Ascending aorta (tissue), 2 donors: Measurements from ENCODE around the gene RAPGEF2. TPM values are rescaled to one million over a fixed set of nuclear protein-coding genes. Genes with fewer than 3 reads are reported as not detected.
"Not testable (repeated sequence)": the region's sequence is repeated elsewhere in the genome, so short reads cannot be mapped to it uniquely, and the experiment has no call there.

ENCODE experiments used
- DNase-seq, 2 donors: peaks; one replicate each; pipeline ENCODE4 v3.0.0-alpha.2; 2019; ENCODE audit warnings: low spot score in 2 of 2
- H3K27ac ChIP-seq, 2 donors: fragments of 200-600 bp; sonication (generic); one replicate each; pipeline ENCODE4 v1.5.1; 2016 to 2017; ENCODE audit warnings: mild to moderate bottlenecking in 1 of 2
- H3K27me3 ChIP-seq: fragments of 200-600 bp; sonication (generic); one replicate; pipeline ENCODE4 v1.5.1; 2017
- H3K36me3 ChIP-seq, 2 donors: fragments of 200-600 bp; sonication (generic); one replicate each; pipeline ENCODE4 v1.5.1; 2016
- H3K4me1 ChIP-seq, 2 donors: fragments of 200-600 bp; sonication (generic); one replicate each; pipeline ENCODE4 v1.5.1; 2016 to 2017; ENCODE audit warnings: mild to moderate bottlenecking in 1 of 2
- H3K4me3 ChIP-seq, 2 donors: fragments of 200-600 bp; sonication (generic); one replicate each; pipeline ENCODE4 v1.5.1; 2016 to 2017; ENCODE audit warnings: mild to moderate bottlenecking in 1 of 2
- H3K9me3 ChIP-seq, 2 donors: fragments of 200-600 bp; sonication (generic); one replicate each; pipeline ENCODE4 v1.5.1; 2016
- CTCF ChIP-seq, 3 experiments: fragments of 200-600 bp in 2 of 3; fragments of 450-650 bp in 1 of 3; sonication (generic) in 2 of 3; IDR thresholded peaks; one replicate each; pipeline ENCODE4 v1.5.1; 2016 to 2019; ENCODE audit warnings: antibody characterized with exemption in 3 of 3, mild to moderate bottlenecking in 1 of 3, moderate library complexity in 1 of 3
- intact Hi-C: fragments of 100-400 bp; cut with DNase I; formaldehyde crosslinking; loops from one replicate; pipeline ENCODE4 v1.15.1; 2023
- total RNA-seq: library from RNA; depleted of rRNA; stranded (reverse); fragments of >200 nt; gene quantifications from one replicate; pipeline ENCODE4 v1.1.0, GENCODE V29; 2016

The RAPGEF2 gene
- total RNA-seq, 1 donor from 2014 or later, result 65.7 TPM

GRCh38 chr4:159069922-159070321 lies 33.0 kb upstream of the RAPGEF2 start:
- H3K27me3 ChIP-seq, result no peaks in the 10 kb centered on the region
- no peak for TF ChIP-seq CTCF (IDR thresholded peaks at IDR 0.05)
- no peaks in the 10 kb centered on the region for H3K9me3 ChIP-seq
- no peak for DNase-seq
- no peaks in the 10 kb centered on the region for H3K36me3 ChIP-seq
- H3K27ac ChIP-seq, result no peak overlapping the region
- no peak overlapping the region for H3K4me3 ChIP-seq
- intact Hi-C loops, result no loop called here
- no peaks in the 10 kb centered on the region for H3K4me1 ChIP-seq

GRCh38 chr4:159070742-159071141 lies 32.1 kb upstream of the RAPGEF2 start:
- H3K27ac ChIP-seq, result no peak overlapping the region
- H3K9me3 ChIP-seq, result no peaks in the 10 kb centered on the region
- no peak for DNase-seq
- H3K4me1 ChIP-seq, result no peaks in the 10 kb centered on the region
- no peaks in the 10 kb centered on the region for H3K27me3 ChIP-seq
- no peak for TF ChIP-seq CTCF (IDR thresholded peaks at IDR 0.05)
- no peak overlapping the region for H3K4me3 ChIP-seq
- no peaks in the 10 kb centered on the region for H3K36me3 ChIP-seq
- intact Hi-C loops, result no loop called here

GRCh38 chr4:159071178-159071968 lies 31.5 kb upstream of the RAPGEF2 start:
- no peaks in the 10 kb centered on the region for H3K4me1 ChIP-seq
- H3K27me3 ChIP-seq, result no peaks in the 10 kb centered on the region
- intact Hi-C loops, result no loop called here
- no peaks in the 10 kb centered on the region for H3K36me3 ChIP-seq
- no peak for TF ChIP-seq CTCF (IDR thresholded peaks at IDR 0.05)
- no peak overlapping the region for H3K27ac ChIP-seq
- DNase-seq, result no peak
- H3K9me3 ChIP-seq, result no peaks in the 10 kb centered on the region
- H3K4me3 ChIP-seq, result no peak overlapping the region

- H3K36me3 ChIP-seq, result no peaks in the 10 kb centered on the region
- intact Hi-C loops, result no loop called here
- no peak for DNase-seq
- no peak overlapping the region for H3K27ac ChIP-seq
- no peaks in the 10 kb centered on the region for H3K27me3 ChIP-seq
- no peak for TF ChIP-seq CTCF (IDR thresholded peaks at IDR 0.05)
- no peak overlapping the region for H3K4me3 ChIP-seq
- no peaks in the 10 kb centered on the region for H3K9me3 ChIP-seq
- no peaks in the 10 kb centered on the region for H3K4me1 ChIP-seq
Observed at GRCh38 chr4:159071969-159072765, 30.7 kb upstream of the RAPGEF2 start.

GRCh38 chr4:159075531-159075932 lies 27.3 kb upstream of the RAPGEF2 start:
- H3K27me3 ChIP-seq, result no peaks in the 10 kb centered on the region
- H3K4me3 ChIP-seq, result no peak overlapping the region
- no peak overlapping the region for H3K27ac ChIP-seq
- H3K9me3 ChIP-seq, result no peaks in the 10 kb centered on the region
- intact Hi-C loops, result no loop called here
- no peak for DNase-seq
- no peak for TF ChIP-seq CTCF (IDR thresholded peaks at IDR 0.05)
- no peaks in the 10 kb centered on the region for H3K36me3 ChIP-seq
- no peaks in the 10 kb centered on the region for H3K4me1 ChIP-seq

GRCh38 chr4:159077018-159077417 lies 25.9 kb upstream of the RAPGEF2 start:
- intact Hi-C loops, H3K4me1 ChIP-seq, DNase-seq, H3K27ac ChIP-seq, H3K27me3 ChIP-seq, H3K9me3 ChIP-seq, H3K36me3 ChIP-seq, H3K4me3 ChIP-seq: not testable (repeated sequence)
